GM19240 (cell line): Measurements from ENCODE around the gene CDC6.

Experiments used
- DNase-seq: peaks from one replicate; pipeline ENCODE4 v3.0.0; 2011; ENCODE audit warnings: low spot score; ENCODE audit not compliant: insufficient read length

CDC6 gene

DNA sequence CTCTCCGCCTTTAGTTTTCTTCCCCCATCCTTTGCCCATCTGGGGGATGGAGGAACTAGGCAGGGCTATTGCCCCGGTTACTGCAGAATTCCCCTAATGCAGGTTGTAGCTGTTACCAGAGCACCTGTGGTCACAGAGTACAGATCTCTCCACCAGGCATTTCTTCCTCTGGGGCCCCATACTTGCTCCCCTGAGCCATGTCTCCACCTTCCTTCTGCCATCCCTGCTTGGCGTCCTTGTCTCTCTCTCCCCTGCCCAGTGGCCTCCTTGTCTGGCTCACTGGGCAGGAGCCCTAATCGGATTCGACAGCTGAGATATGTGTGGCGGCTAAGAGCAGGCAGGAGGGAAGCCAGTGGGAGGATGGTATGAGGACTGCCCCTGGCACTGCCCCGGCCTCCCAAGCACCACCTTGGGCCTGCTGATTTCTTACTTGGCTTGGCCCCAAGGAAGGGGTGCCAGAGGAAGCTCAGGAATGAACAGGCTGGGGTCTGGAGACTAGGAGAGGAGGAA lies 23.3 kb downstream of the CDC6 start:
- DNase-seq, result no peak

- no peak for DNase-seq
Measured at GRCh38 chr17:40311575-40311974, 23.9 kb downstream of the CDC6 start.

DNA sequence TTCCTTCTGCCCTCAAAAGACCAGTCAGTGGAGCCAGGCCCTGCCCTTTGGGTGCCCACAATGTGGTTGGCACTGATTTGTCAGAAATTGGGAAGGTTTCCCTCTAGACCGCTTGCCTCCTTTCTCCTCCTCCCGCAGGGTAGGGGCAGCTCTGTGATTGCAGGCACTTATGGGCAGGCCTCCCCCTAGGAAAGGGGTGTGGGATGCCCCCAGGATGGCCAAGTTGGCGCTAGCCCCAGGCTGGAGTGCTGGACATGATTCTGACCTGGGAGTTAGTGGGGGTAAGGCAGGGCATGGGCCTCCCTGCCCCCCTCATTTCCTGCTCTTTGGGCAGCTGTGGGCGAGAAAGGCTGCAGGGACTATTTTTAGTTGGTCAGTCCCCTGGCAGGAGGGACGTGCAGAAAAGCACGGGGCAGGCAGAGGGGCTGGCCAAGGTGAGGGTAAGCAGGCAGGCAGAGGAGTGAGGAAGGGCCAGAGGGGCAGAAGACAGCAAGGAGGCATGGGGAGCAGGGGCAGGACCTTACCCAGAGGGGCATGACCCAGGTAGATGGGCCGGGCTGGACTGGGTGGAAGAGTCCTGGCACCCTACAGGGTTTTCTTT lies 24.6 kb downstream of the CDC6 start:
- DNase-seq, result no peak

GRCh38 chr17:40312893-40313667 lies 25.4 kb downstream of the CDC6 start:
- no peak for DNase-seq

GRCh38 chr17:40313668-40314583 lies 26.2 kb downstream of the CDC6 start:
- DNase-seq, result no peak

- no peak for DNase-seq
Measured at GRCh38 chr17:40314584-40314956, 26.9 kb downstream of the CDC6 start.

DNA sequence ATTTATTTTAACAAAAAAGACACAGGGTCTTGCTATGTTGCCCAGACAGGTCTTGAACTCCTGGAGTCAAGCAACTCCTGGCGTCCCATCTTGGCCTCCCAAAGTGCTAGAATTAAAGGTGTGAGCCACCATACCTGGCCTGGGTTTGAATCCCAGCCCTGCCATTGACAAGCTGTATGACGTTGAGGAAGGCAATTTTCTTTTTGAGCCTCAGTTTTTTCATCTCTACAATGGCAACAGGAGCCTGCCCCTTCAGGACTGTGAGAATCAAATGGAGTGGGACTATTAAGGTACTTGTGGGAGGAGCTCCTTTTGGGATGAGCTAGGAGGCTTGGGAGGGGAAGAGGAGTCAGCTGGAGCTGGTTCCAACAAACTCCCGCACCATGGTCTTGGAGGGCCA lies 27.5 kb downstream of the CDC6 start:
- DNase-seq, result no peak

GRCh38 chr17:40315678-40316570 lies 28.2 kb downstream of the CDC6 start:
- no peak for DNase-seq

- no peak for DNase-seq
Measured at GRCh38 chr17:40316571-40317344, 29.1 kb downstream of the CDC6 start.

GRCh38 chr17:40317345-40317873 lies 29.7 kb downstream of the CDC6 start:
- DNase-seq, result no peak

DNA sequence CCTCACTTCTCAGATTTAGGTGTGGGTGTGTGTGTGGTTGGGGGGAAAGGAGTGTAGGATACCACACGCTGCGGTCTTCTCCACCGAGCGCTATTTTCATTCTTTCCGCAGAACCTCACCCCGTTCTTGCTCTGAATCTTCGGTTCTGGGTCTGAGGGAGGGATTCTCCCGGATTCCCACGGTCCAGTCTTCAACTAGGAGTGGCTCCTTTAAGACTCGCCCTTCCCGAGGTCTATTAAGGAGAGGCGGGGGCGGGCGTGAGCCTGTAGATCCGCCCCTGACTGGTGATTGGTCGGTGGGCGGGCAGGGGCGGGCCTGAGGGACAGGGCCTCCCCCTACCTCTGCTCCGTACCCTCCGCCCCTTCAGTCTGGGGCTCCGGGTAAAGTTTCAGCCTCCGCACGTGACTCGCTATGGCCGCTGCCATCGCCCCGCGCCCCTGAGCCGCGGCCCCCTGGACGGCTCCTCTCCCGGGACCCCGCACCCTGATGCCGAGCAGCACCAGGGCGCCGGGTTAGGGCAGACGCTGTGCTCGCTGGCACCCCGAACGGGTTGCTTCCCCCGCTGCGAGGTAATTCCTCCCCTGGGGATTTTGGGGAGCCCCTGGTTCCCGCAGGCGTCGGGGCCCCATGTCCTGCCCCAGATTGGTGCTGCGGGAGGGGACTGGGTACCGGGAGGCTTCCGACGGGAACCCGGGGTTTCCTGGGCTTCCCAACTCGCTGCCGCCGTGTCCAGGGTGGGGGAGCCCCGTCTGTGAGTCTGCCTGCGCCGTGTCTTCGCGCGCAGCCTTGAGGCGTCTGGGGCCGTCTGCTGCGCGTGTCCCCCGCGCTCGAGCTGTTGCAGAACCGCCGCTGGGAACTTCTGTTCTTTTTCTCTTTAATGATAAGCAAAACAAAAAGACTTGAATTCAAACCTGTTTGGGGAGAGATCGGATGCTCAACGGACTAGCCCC lies 30.5 kb downstream of the CDC6 start:
- peak; percentile 86 for DNase-seq

DNA sequence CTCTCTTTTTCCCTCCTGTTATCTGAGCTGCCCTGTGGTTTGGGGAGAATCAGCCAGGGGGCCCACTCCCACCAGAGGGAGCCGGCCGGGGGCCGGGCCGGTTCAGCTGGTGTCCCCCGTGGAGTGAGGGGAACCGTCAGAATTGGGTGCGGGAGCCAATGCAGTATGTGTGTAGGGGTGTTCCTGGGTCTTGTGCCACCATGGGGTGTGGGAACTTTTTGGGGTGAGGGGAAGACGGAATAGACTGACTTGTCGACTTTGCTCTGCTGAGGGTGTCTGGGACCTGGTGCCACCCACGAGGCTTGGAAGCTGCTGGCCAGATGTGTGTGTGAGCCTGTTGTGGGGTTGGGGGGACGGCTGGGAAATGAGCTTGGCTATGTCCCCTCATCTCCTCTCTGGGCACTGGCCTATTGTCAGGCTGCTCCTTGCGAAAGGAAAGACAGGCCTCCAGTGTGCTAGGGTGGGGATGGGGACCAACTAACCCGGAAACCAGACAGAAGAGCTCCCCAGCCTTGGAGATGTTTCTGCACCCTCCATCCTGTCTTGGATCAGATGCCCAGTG lies 31.2 kb downstream of the CDC6 start:
- DNase-seq, result no peak

GRCh38 chr17:40319651-40320540 lies 32.2 kb downstream of the CDC6 start:
- DNase-seq, result no peak

GRCh38 chr17:40320756-40321523 lies 33.3 kb downstream of the CDC6 start:
- no peak for DNase-seq

GRCh38 chr17:40321524-40321929 lies 33.8 kb downstream of the CDC6 start:
- DNase-seq, result no peak

DNA sequence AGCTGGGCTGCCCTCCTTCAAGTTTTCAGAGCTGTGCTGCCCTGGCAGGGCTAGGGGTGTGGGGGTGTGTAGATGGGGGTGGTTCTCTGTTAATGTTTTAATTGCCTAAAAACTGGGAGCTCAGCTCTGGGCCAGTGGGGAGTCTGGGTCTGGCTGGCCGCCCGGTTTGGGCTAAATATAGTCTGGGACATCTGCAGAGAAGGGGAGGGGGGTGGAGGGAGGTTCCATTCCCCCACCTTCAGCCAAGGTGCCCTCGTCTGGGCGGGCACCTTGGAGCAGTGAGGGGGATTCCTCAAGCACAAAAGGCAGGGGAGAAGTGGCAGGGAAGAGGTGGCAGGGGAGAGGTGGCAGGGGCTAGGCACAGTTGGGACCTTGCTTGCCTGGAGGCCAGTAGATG lies 34.3 kb downstream of the CDC6 start:
- no peak for DNase-seq
